WTC11 (cell line): ENCODE data around the gene DCTD.

Experiments
- ATF2 ChIP-seq: sonication (generic); formaldehyde crosslinking; IDR thresholded peaks from 2 replicates; pipeline ENCODE4 v1.8.1; 2022; ENCODE audit warnings: low read depth, missing genetic modification reagents, borderline replicate concordance
- E2F1 ChIP-seq: sonication (generic); formaldehyde crosslinking; IDR thresholded peaks from 2 replicates; pipeline ENCODE4 v1.8.0; 2022; ENCODE audit warnings: mild to moderate bottlenecking, missing genetic modification reagents
- E2F4 ChIP-seq: sonication (generic); formaldehyde crosslinking; IDR thresholded peaks from 2 replicates; pipeline ENCODE4 v1.8.1; 2022; ENCODE audit warnings: low read depth, mild to moderate bottlenecking, moderate library complexity, missing genetic modification reagents, borderline replicate concordance
- ELF4 ChIP-seq: sonication (generic); formaldehyde crosslinking; IDR thresholded peaks from 2 replicates; pipeline ENCODE4 v1.8.1; 2022; ENCODE audit warnings: low read depth, mild to moderate bottlenecking, moderate library complexity, missing genetic modification reagents
- KAT7 ChIP-seq: sonication (generic); formaldehyde crosslinking; IDR thresholded peaks from 2 replicates; pipeline ENCODE4 v1.8.1; 2023; ENCODE audit warnings: missing genetic modification reagents, mild to moderate bottlenecking, borderline replicate concordance
- MLX ChIP-seq: sonication (generic); formaldehyde crosslinking; IDR thresholded peaks from 2 replicates; pipeline ENCODE4 v1.8.1; 2023; ENCODE audit warnings: mild to moderate bottlenecking, missing genetic modification reagents, moderate library complexity
- ZNF317 ChIP-seq: sonication (generic); formaldehyde crosslinking; IDR thresholded peaks from 2 replicates; pipeline ENCODE4 v1.8.1; 2023; ENCODE audit warnings: low read depth, mild to moderate bottlenecking, moderate library complexity, missing genetic modification reagents, borderline replicate concordance
- TF ChIP-seq, protein P1 (sequence below): sonication (generic); formaldehyde crosslinking; IDR thresholded peaks from 2 replicates; pipeline ENCODE4 v1.8.0; 2022; ENCODE audit warnings: mild to moderate bottlenecking, missing genetic modification reagents
- TF ChIP-seq, protein P2 (sequence below): sonication (generic); formaldehyde crosslinking; conservative IDR thresholded peaks from 2 replicates; pipeline ENCODE4 v1.8.1; 2022; ENCODE audit warnings: mild to moderate bottlenecking, missing genetic modification reagents
- TF ChIP-seq, protein P3 (sequence below): fragments of 200-600 bp; IDR thresholded peaks from 2 replicates; pipeline ENCODE4 v1.8.0; 2022; ENCODE audit warnings: antibody characterized with exemption
- TF ChIP-seq, protein P4 (sequence below): sonication (generic); formaldehyde crosslinking; IDR thresholded peaks from 2 replicates; pipeline ENCODE4 v1.8.1; 2023; ENCODE audit warnings: mild to moderate bottlenecking, missing genetic modification reagents, moderate library complexity

DNA sequence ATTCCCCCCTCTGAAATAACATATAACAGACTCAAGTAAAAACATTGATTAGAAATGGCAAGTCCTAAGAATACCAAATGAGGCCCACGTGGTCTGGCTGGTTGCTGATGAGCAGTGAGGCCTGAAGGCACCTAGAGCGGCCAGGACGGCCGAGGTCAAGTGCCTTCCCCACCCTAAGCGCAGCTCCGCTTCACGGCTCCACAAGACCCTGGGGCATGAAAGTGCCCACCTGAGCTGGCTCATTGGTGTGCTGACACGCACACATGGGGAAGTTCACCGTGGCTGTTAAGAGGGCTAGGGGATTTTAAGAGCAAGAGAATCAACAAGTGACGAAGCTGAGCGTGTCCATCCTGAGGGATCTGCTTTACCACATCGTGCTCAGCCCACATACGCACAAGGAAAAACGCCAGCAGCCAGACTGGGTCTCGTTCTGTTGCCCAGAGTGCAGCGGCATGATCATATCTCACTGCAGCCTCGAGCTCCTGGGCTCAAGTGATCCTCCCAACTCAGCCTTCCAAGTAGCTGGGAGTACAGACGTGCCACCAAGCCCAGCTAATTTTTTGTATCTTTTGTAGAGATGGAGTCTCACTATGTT, 22.4 kb downstream of the DCTD start:
- TF ChIP-seq E2F1 (CRISPR knock-in tag) = no peak
- no peak for TF ChIP-seq ZNF317
- no peak for TF ChIP-seq ATF2 (CRISPR knock-in tag)
- TF ChIP-seq, protein P1, sequence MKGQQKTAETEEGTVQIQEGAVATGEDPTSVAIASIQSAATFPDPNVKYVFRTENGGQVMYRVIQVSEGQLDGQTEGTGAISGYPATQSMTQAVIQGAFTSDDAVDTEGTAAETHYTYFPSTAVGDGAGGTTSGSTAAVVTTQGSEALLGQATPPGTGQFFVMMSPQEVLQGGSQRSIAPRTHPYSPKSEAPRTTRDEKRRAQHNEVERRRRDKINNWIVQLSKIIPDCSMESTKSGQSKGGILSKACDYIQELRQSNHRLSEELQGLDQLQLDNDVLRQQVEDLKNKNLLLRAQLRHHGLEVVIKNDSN (CRISPR knock-in tag) = no peak
- TF ChIP-seq, protein P2, sequence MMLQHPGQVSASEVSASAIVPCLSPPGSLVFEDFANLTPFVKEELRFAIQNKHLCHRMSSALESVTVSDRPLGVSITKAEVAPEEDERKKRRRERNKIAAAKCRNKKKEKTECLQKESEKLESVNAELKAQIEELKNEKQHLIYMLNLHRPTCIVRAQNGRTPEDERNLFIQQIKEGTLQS (CRISPR knock-in tag) = no peak
- no peak for TF ChIP-seq MLX (CRISPR knock-in tag)
- no peak for TF ChIP-seq ELF4 (CRISPR knock-in tag)
- TF ChIP-seq, protein P3, sequence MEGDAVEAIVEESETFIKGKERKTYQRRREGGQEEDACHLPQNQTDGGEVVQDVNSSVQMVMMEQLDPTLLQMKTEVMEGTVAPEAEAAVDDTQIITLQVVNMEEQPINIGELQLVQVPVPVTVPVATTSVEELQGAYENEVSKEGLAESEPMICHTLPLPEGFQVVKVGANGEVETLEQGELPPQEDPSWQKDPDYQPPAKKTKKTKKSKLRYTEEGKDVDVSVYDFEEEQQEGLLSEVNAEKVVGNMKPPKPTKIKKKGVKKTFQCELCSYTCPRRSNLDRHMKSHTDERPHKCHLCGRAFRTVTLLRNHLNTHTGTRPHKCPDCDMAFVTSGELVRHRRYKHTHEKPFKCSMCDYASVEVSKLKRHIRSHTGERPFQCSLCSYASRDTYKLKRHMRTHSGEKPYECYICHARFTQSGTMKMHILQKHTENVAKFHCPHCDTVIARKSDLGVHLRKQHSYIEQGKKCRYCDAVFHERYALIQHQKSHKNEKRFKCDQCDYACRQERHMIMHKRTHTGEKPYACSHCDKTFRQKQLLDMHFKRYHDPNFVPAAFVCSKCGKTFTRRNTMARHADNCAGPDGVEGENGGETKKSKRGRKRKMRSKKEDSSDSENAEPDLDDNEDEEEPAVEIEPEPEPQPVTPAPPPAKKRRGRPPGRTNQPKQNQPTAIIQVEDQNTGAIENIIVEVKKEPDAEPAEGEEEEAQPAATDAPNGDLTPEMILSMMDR = no peak
- TF ChIP-seq, protein P4, sequence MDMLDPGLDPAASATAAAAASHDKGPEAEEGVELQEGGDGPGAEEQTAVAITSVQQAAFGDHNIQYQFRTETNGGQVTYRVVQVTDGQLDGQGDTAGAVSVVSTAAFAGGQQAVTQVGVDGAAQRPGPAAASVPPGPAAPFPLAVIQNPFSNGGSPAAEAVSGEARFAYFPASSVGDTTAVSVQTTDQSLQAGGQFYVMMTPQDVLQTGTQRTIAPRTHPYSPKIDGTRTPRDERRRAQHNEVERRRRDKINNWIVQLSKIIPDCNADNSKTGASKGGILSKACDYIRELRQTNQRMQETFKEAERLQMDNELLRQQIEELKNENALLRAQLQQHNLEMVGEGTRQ = no peak
- no peak for TF ChIP-seq KAT7 (CRISPR knock-in tag)
- no peak for TF ChIP-seq E2F4 (CRISPR knock-in tag)
